HG03558 (cell line): ENCODE results near the gene OSGIN1.

Experiments
- ATAC-seq: cut with Tn5 transposase; IDR thresholded peaks from one replicate; pipeline ENCODE4 v1.9.1; 2021; ENCODE audit warnings: moderate number of reproducible peaks; ENCODE audit not compliant: unreplicated experiment; ENCODE audit errors: extremely low read depth

Gene OSGIN1

DNA sequence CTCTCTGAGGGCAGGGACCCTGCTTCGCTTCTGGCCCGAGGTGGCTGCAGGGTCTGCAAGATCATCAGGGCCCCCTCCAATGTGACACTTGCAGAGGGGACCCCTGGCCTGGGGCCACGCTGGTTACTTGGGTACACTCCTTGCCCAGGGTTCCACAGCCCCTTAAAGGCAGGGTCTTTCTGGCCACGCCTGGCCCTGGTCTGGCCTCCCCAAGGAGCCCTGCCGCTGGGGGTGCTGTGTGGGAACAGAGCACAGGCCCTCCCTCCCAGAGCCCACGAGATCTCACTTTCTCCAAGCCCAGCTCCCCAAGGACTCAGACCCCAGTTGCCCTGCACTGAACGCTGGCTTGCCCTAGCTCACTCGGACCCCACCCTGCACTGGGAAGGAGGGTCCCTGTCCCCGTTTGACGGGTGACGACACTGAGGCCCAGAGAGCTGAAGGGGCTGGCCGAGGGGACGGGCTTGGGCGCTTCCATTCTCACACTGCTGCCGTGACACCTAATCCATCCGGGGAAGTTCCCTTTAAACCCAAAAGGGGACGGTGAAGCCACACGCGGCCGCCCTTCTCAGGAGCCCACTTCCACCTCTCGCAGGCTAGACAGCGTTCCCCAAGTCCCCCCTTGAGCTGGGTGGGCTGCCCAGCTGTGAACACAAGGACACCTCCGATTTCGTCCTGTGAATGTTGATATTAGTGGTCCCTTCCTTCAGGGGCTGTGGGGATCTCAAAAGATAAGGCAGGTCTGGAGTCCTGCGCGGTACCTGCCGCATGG lies 26.9 kb upstream of the OSGIN1 start:
- no peak for ATAC-seq

- ATAC-seq: no peak
These were observed 26.2 kb upstream of the OSGIN1 start for GRCh38 chr16:83926726-83927397.

GRCh38 chr16:83928341-83929055 lies 24.5 kb upstream of the OSGIN1 start:
- ATAC-seq: no peak

- ATAC-seq: no peak
These were observed 23.1 kb upstream of the OSGIN1 start for GRCh38 chr16:83929811-83930555.

DNA sequence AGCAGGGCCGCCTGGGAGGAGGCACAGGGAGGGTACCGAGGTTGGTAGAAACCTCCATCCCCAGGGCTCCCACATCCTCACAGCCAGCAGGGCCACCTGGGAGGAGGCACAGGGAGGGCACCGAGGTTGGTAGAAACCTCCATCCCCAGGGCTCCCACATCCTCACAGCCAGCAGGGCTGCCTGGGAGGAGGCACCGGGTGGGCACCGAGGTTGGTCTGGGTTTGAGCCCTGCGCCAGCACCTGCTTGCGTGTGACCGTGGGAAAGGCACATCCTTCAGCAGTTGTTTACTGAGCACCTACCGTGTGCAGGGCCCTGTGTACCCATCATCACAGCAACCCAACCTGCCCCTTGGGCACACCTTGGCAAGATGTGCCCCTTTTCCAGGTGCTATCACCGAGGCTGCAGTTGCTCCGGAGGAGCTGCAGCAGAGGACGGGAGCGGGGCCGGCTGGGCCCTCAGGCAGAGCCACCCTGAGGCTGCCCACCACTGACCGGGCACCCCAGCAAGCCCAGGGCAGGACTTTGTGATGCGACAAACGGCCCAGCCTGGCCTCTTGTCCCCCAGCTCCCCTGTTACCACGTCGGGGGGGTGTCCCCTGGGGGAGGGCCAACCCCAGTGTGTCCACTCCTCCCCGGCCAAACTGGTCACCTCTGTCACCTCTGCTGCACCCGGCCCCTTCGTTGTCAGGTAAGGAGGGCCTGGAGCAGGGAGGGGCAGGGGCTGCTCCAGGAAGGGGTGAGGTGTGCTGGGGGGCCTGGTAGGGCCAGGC lies 22.1 kb upstream of the OSGIN1 start:
- ATAC-seq: no peak

- no peak for ATAC-seq
These were observed 21.5 kb upstream of the OSGIN1 start for GRCh38 chr16:83931556-83931955.

GRCh38 chr16:83932304-83932703 lies 20.7 kb upstream of the OSGIN1 start:
- no peak for ATAC-seq

- ATAC-seq: no peak
These were observed 19.9 kb upstream of the OSGIN1 start for GRCh38 chr16:83932955-83933673.

DNA sequence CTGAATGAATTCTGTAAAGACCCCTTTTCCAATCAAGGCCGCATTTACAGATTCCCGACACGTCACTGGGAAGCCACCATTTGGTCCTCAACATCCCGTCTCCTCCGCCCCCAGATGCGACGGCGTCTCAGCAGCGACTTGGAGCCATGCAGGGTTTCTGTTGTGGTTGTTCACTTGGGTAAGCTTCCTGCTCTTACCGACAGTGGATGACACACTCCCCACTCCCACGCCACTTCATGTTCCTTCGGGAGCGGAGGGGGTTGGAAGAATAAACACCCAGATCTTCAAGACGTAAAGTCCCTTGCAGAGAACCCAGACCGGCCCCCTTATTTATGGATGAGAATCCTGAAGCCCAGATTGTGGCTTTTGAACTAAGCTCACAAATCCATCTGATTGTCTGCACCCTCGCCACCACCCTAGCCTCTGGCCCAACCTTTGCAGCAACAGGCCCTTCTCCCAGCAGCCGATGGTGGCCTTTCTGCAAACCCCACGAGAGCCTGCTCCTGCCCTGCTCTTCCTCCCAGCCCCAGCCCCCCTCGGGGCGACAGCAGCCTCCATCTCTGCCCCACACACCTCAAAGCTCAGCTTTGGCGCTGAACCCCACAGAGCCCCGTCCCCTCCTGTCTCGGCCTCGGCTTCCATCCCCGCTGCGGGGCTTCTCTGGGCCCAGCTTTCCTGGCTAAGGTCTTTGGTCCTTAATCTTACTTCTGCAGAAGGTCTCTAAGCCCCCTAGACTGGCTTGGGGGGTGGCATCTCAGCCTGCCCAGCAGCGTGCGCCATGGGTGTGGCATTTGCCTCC lies 19.0 kb upstream of the OSGIN1 start:
- no peak for ATAC-seq

GRCh38 chr16:83934684-83934977 lies 18.4 kb upstream of the OSGIN1 start:
- no peak for ATAC-seq

DNA sequence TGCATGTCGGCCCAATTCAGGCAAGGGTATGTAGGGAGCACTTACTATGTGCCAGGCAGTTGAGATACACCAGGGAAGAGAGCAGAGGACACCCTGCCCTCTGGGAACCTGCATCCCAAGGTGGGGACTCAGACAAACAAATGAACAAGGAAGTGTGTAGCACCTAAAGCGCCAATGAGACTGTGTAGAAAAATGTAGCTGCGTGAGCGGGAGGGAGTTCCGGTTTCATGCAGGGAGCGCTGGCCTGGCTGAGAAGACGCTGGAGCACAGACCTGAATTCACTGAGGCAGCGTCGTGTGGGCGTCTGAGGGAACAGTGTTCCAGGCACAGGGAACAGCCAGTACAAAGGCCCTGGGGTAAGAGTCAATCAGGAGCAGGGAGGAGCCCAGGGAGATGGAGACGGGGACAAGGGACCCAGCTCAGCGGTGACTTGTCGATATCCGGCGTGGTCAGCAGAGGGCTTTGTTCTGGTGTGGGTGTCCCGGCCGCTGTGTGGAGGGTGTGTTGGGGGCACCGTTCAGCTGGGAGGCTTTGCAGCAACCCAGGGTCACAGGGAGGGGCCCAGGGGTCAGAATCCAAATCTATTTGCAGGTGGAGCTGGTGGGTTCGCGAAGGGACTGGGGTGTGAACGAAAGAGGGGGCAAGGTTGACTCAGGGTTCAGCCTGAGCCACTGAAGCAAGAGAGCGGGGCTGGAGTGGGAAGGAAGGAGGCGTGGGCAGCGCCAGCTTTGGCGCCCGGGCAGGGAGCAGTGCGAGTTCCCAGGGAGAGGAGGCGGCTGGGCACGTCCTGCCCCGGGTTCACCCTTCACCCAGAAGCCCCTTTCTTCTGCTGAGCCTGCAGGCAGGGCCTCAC lies 17.8 kb upstream of the OSGIN1 start:
- no peak for ATAC-seq

DNA sequence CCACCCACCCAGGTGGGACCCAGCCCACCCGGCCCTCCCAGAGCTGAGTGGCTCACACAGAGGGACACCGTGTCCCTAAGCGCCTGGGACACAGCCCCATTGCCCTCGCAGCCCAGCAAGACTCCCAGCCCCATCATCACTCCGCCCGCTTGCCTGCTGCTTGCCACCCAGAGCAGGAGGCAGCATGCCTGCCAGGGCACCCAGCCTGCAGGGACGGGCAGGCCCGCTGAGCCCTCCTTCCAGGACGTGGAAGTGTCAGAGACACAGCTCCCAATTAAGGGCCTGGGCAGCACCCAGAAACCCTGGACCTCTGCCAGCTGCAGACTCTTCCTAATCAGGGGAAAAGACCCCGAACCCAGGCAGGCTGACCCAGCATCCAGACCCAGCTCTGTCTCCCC lies 17.2 kb upstream of the OSGIN1 start:
- ATAC-seq: no peak

DNA sequence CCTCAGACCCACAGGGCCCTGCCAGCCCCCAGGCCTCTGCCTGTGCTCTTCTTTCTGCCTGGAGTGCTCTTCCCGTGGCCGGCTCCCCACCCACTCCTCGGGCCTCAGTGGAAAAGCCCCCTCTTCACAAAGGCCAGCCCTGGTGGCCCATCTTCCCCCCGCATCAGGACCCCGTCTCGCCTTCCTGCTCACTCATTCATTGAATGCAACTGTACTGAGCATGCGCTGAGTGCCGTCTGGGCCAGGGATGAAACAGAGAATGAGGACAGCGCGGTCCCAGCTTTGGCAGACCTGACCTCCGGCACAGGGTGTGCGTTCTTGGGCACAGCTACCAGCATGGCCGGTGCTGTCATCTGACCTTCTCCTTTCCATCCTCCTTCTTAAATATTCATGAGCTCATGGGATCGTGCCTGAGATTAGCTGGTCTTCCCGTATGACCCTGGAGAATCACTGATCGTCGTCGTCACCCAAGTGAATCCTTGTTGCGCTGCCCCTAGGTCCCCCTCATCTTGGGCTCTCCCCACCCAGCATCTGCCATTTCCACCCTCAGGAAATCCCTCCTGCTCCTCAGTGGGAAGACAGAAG lies 16.4 kb upstream of the OSGIN1 start:
- ATAC-seq: no peak

- ATAC-seq: no peak
These were observed 15.8 kb upstream of the OSGIN1 start for GRCh38 chr16:83937267-83937666.

GRCh38 chr16:83937922-83938885 lies 14.8 kb upstream of the OSGIN1 start:
- ATAC-seq: no peak

GRCh38 chr16:83939266-83939855 lies 13.7 kb upstream of the OSGIN1 start:
- no peak for ATAC-seq
